ENCODE data around the gene COL4A4. TPM values are rescaled to one million over a fixed set of nuclear protein-coding genes. Genes with fewer than 3 reads are reported as not detected.

Gene COL4A4
- total RNA-seq, 1 donor = 0.36 TPM

- TF ChIP-seq, protein P1, sequence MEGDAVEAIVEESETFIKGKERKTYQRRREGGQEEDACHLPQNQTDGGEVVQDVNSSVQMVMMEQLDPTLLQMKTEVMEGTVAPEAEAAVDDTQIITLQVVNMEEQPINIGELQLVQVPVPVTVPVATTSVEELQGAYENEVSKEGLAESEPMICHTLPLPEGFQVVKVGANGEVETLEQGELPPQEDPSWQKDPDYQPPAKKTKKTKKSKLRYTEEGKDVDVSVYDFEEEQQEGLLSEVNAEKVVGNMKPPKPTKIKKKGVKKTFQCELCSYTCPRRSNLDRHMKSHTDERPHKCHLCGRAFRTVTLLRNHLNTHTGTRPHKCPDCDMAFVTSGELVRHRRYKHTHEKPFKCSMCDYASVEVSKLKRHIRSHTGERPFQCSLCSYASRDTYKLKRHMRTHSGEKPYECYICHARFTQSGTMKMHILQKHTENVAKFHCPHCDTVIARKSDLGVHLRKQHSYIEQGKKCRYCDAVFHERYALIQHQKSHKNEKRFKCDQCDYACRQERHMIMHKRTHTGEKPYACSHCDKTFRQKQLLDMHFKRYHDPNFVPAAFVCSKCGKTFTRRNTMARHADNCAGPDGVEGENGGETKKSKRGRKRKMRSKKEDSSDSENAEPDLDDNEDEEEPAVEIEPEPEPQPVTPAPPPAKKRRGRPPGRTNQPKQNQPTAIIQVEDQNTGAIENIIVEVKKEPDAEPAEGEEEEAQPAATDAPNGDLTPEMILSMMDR (IDR thresholded peaks at IDR 0.05; ENCODE audit: extremely low read depth, low read depth, low read length) = no peak
- no peaks in the 10 kb centered on the region for H3K36me3 ChIP-seq (ENCODE audit: insufficient read depth, low read length)
- no peak for DNase-seq (ENCODE audit: insufficient read length, low spot score, missing footprints)
These were observed 210.8 kb downstream of the COL4A4 start for GRCh38 chr2:226953206-226953605.

More at GRCh38 chr2:226953206-226953605, 210.8 kb downstream of the COL4A4 start:
- H3K9me3 ChIP-seq (ENCODE audit: low read depth, low read length) = no peaks in the 10 kb centered on the region
- no peaks in the 10 kb centered on the region for H3K4me1 ChIP-seq (ENCODE audit: insufficient read depth, low read length)
- no peak overlapping the region for H2AFZ ChIP-seq (ENCODE audit: low read length)
- H3K27me3 ChIP-seq (ENCODE audit: insufficient read depth, low read length) = no peaks in the 10 kb centered on the region
- H4K20me1 ChIP-seq (ENCODE audit: insufficient read depth, low read length) = no peaks in the 10 kb centered on the region
- no peak overlapping the region for H3K27ac ChIP-seq (ENCODE audit: low read depth, low read length)
- H3K79me2 ChIP-seq (ENCODE audit: insufficient read depth, low read length) = no peaks in the 10 kb centered on the region
- no peak overlapping the region for H3K4me2 ChIP-seq (ENCODE audit: insufficient read depth, low read length)
- H3K4me3 ChIP-seq (ENCODE audit: insufficient read depth, low read length) = no peak overlapping the region

Small RNA genes lying within 50 kb of the gene (small RNA-seq; reads per million reads assigned to genes)
- not detected for gene RF00554

Other genes with a start within 250 kb of the COL4A4 start
- gene COL4A3, start 419 bp upstream of the COL4A4 start, total RNA-seq = not detected in 2 replicates
- gene MFF, start 161.0 kb upstream of the COL4A4 start, total RNA-seq = 81.9 and 101 TPM in 2 replicates
- 0.88 and 1.1 TPM in 2 replicates for gene TM4SF20, start 215.1 kb upstream of the COL4A4 start, total RNA-seq
- not detected in 2 replicates for gene SCYGR1, start 223.7 kb upstream of the COL4A4 start, total RNA-seq

Measured in osteoblast (primary cell).